MCF 10A (cell line): ENCODE measurements around the gene STXBP1. TPM values are rescaled to one million over a fixed set of nuclear protein-coding genes. Genes with fewer than 3 reads are reported as not detected.

Source experiments
- BruUV-seq: library from RNA; stranded (reverse); fragments of 400-500 nt; replicated peaks from 2 replicates; lab custom pipeline; 2021; lab: Mats Ljungman, UMichigan
- CTCF ChIA-PET: fragments of 300-600 bp; sonication (Branson Sonifier 250); formaldehyde crosslinking; extraction: SDS; loops from one replicate; lab custom pipeline; 2021; ENCODE audit warnings: antibody characterized with exemption, inconsistent platforms; lab: Yijun Ruan, JAX
- POLR2A ChIA-PET: fragments of 300-600, 350-650 bp; sonication (Branson Sonifier 250); formaldehyde crosslinking; extraction: SDS; loops from one replicate; lab custom pipeline; 2020; ENCODE audit warnings: antibody characterized with exemption, inconsistent platforms; lab: Yijun Ruan, JAX
- DNase-seq: peaks from one replicate; pipeline ENCODE4 v3.0.0-alpha.2; 2018; ENCODE audit not compliant: unreplicated experiment
- H3K27ac Mint-ChIP-seq: one replicate; pipeline ENCODE4 v1.8.0; 2022; ENCODE audit warnings: mild to moderate bottlenecking, low read depth, mixed read lengths; ENCODE audit not compliant: unreplicated experiment
- H3K27me3 Mint-ChIP-seq: one replicate; pipeline ENCODE4 v1.8.0; 2022; ENCODE audit warnings: mixed read lengths; ENCODE audit not compliant: insufficient read depth, unreplicated experiment
- H3K36me3 Mint-ChIP-seq: one replicate; pipeline ENCODE4 v1.8.0; 2022; ENCODE audit warnings: mild to moderate bottlenecking, moderate library complexity, mixed read lengths; ENCODE audit not compliant: insufficient read depth, unreplicated experiment
- H3K4me1 Mint-ChIP-seq: one replicate; pipeline ENCODE4 v1.8.0; 2022; ENCODE audit warnings: mixed read lengths; ENCODE audit not compliant: insufficient read depth, unreplicated experiment
- H3K4me3 Mint-ChIP-seq: one replicate; pipeline ENCODE4 v1.8.0; 2022; ENCODE audit warnings: mild to moderate bottlenecking, moderate library complexity, mixed read lengths; ENCODE audit not compliant: unreplicated experiment
- H3K9me3 Mint-ChIP-seq: one replicate; pipeline ENCODE4 v1.8.0; 2022; ENCODE audit warnings: mixed read lengths; ENCODE audit not compliant: unreplicated experiment
- intact Hi-C: fragments of 100-400 bp; cut with micrococcal nuclease; formaldehyde crosslinking; loops from 2 replicates; pipeline ENCODE4 v1.14.1; 2022
- total RNA-seq: library from RNA; stranded (reverse); gene quantifications from 2 replicates; pipeline ENCODE4 v1.2.3, GENCODE V29; 2022
- TF ChIP-seq, protein P1 (sequence below): fragments of 200-600 bp; IDR thresholded peaks from one replicate; pipeline ENCODE4 v1.8.0; 2022; ENCODE audit warnings: antibody characterized with exemption, mild to moderate bottlenecking; ENCODE audit not compliant: unreplicated experiment

The STXBP1 gene
- total RNA-seq, 1 experiment from 2014 or later, result 20.0 TPM

DNA sequence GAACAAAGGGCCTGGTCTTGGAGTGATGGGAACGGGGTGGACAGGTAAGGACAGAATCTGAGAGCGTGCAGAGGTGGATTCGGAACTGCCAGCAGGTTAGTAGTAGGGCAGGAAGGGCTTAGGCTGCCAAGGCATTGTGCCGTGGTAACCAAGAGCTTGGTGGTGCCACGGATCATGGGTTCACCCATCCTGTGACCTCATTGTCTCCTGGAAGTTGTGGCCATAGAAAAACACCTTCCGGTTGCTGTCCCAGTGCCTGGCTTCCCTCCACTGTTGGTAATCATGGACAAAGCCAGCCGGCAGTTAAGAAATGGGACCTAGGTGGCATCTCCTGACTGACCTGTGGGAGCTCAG is 52.2 kb downstream of the STXBP1 start:
- ChIA-PET POLR2A (no interaction called here), CTCF (interaction anchor here (0.5 kb wide), 1 partner anchor 24 kb away, joined by 3 read pairs; no protein-coding TSS in a partner anchor)
- TF ChIP-seq, protein P1, sequence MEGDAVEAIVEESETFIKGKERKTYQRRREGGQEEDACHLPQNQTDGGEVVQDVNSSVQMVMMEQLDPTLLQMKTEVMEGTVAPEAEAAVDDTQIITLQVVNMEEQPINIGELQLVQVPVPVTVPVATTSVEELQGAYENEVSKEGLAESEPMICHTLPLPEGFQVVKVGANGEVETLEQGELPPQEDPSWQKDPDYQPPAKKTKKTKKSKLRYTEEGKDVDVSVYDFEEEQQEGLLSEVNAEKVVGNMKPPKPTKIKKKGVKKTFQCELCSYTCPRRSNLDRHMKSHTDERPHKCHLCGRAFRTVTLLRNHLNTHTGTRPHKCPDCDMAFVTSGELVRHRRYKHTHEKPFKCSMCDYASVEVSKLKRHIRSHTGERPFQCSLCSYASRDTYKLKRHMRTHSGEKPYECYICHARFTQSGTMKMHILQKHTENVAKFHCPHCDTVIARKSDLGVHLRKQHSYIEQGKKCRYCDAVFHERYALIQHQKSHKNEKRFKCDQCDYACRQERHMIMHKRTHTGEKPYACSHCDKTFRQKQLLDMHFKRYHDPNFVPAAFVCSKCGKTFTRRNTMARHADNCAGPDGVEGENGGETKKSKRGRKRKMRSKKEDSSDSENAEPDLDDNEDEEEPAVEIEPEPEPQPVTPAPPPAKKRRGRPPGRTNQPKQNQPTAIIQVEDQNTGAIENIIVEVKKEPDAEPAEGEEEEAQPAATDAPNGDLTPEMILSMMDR, result no peak
- H3K4me3 Mint-ChIP-seq, result no peak overlapping the region
- no peaks in the 10 kb centered on the region for H3K9me3 Mint-ChIP-seq
- no peaks in the 10 kb centered on the region for H3K27me3 Mint-ChIP-seq
- intact Hi-C loops, result no loop called here
- peaks cover 35% of the 10 kb centered on the region for H3K36me3 Mint-ChIP-seq
- BruUV-seq, result no TSS peak
- DNase-seq, result no peak
- no peaks in the 10 kb centered on the region for H3K4me1 Mint-ChIP-seq
- H3K27ac Mint-ChIP-seq, result no peak overlapping the region

DNA sequence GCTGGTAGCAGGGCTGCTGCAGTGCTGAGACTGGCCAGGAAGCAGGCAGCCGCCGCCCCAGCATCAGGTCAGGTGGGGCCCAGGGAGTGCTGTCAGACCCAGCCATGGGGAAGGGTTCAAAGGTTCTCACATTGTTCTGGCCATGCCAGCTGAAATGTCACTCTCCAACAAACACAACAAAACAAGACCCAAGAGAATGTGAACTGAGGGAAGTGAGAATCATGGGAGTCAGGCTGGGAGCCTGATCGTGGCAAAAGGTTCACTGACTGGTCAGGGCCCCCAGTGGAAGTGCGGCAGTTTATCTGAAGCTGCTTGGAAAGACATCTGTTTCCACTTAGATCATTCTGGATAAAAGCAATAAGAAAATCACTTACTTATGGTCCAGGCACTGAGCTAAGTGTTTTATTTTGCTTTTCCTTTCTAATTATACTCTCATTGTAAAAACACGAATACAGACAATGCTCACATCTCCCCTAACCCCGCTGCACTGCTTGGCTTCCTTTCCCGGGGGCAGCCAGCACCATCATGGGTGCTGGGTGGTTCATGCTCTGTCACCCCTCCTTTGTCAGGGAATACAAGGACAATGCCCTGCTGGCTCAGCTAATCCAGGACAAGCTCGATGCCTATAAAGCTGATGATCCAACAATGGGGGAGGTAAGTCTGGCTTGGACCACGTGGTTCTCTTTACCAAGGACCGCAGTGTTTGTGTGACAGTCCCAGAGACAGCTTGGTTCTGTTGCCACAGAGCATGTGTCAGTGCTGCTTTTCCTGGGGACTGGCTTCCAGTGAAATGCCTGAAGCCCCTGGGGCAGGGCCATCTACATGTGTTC is 52.8 kb downstream of the STXBP1 start:
- H3K36me3 Mint-ChIP-seq, result peaks cover 30% of the 10 kb centered on the region

DNA sequence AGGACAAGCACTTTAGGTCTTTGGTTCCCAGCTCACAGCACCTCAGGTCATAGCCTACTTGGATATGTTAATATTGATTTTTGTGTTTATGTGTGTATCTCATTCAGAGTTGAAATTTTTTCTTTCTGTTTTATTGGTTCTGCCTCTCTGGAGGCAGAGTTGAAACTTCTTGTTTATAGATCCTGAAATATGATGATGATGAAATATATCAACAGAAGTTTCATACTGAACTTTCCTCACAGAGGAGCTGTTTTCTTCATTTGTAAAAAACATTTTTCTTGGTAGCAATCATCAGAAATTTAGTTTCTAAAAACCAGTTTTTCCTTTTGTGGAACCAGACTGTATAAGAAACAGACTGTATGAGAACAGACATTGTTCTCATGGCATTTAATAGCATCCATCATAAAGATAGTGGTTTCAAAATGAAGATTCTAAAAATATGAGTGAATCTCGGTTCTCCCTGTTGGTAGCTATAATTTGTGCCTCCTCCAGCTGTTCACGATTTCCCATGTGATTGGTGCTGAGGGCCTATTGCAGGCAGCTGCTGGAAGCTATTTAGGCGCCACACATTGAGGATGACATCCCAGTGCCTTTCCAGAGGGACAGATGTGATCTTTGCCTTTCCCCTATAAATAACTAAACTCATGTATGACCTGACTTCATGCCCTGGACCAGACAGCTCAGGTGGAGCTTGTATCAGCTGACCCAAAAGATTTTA is 55.2 kb downstream of the STXBP1 start:
- no peaks in the 10 kb centered on the region for H3K9me3 Mint-ChIP-seq
- CTCF ChIA-PET, result no interaction called here
- intact Hi-C loops, result no loop called here
- H3K27ac Mint-ChIP-seq, result no peak overlapping the region
- no peaks in the 10 kb centered on the region for H3K4me1 Mint-ChIP-seq
- no peak for DNase-seq
- H3K36me3 Mint-ChIP-seq, result peaks cover 33% of the 10 kb centered on the region
- TF ChIP-seq, protein P1, result no peak
- POLR2A ChIA-PET, result interaction anchor here (1.0 kb wide), 1 partner anchor 9 kb away, joined by 4 read pairs; no protein-coding TSS in a partner anchor
- no peak overlapping the region for H3K4me3 Mint-ChIP-seq
- no peaks in the 10 kb centered on the region for H3K27me3 Mint-ChIP-seq
- BruUV-seq, result no TSS peak

More for the DNA sequence above, 52.8 kb downstream of the STXBP1 start:
- no peaks in the 10 kb centered on the region for H3K9me3 Mint-ChIP-seq
- BruUV-seq, result no TSS peak
- no peak overlapping the region for H3K4me3 Mint-ChIP-seq
- no peak for DNase-seq
- POLR2A ChIA-PET, result interaction anchor here (1.3 kb wide), 1 partner anchor 8 kb away, joined by 4 read pairs; no protein-coding TSS in a partner anchor
- H3K27me3 Mint-ChIP-seq, result no peaks in the 10 kb centered on the region
- no peak overlapping the region for H3K27ac Mint-ChIP-seq
- intact Hi-C loops, result no loop called here
- CTCF ChIA-PET, result interaction anchor here (0.5 kb wide), 1 partner anchor 23 kb away, joined by 3 read pairs; no protein-coding TSS in a partner anchor
- H3K4me1 Mint-ChIP-seq, result no peaks in the 10 kb centered on the region
- TF ChIP-seq, protein P1, result no peak

DNA sequence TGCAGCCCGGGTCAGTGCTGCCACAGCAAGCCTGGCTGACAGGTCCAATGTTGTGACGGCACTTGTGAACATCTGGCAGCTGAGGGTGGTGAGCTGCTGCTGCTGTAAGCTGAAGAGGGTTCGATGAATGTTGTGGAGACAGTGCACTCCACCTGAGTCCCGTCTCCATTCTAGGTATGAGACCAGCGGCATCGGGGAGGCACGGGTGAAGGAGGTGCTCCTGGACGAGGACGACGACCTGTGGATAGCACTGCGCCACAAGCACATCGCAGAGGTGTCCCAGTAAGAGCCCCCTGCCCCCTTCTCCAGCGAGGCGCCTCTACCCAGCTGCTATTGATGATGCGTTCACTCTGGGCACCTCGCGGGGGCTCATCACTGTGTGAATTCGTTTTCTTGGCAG is 55.8 kb downstream of the STXBP1 start:
- no peak for DNase-seq
- TF ChIP-seq, protein P1, result no peak
- Mint-ChIP-seq H3K9me3 (no peaks in the 10 kb centered on the region), H3K27ac (no peak overlapping the region), H3K36me3 (peaks cover 37% of the 10 kb centered on the region), H3K27me3 (no peaks in the 10 kb centered on the region), H3K4me1 (no peaks in the 10 kb centered on the region), H3K4me3 (no peak overlapping the region)
- POLR2A ChIA-PET, result interaction anchor here (0.6 to 1.0 kb wide), 2 partner anchors 9 to 55 kb away, joined by 3 to 4 read pairs; no protein-coding TSS in a partner anchor
- CTCF ChIA-PET, result no interaction called here
- no TSS peak for BruUV-seq
- intact Hi-C loops, result no loop called here
